GM19193 (cell line): Measurements from ENCODE around the gene TMEM252.

Source experiments
- POLR2A ChIP-seq: IDR thresholded peaks from 4 replicates; pipeline ENCODE4 v1.6.1; 2011; ENCODE audit not compliant: insufficient read depth, insufficient read length; ENCODE audit errors: extremely low read depth

Gene TMEM252

GRCh38 chr9:68495247-68495646, 45.4 kb downstream of the TMEM252 start:
- no peak for TF ChIP-seq POLR2A

DNA sequence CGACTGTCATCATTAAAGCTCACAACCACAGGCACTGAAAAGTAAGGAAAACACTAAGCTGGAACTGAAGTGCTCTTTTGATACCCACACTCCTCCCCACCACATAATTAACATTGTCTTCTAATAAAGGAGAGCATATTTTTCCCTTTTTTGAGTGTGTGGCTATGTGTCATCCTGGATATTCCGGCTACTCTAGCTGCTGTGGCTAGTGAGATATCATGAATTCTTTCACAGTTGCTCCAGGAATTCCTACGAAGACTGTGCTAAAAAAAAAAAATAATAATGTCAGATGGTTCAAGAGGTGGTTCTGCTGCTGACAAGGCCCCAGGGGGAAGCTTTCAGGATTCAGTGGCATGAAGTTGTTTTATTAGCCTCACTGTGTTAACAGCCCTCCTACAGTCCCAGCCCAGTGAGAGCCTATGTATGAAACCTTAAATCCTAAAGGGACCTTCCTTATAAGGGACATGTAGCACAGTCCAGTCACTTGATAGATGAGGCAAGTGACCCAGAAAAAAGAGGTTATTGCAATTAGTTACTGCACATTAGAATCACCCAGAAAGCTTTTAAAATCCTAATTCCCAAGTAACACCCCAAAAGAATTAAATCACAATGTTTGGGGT, 46.6 kb downstream of the TMEM252 start:
- TF ChIP-seq POLR2A: no peak

GRCh38 chr9:68493541-68493940, 47.1 kb downstream of the TMEM252 start:
- TF ChIP-seq POLR2A: no peak

GRCh38 chr9:68492806-68493205, 47.9 kb downstream of the TMEM252 start:
- no peak for TF ChIP-seq POLR2A

GRCh38 chr9:68489646-68490045, 51.0 kb downstream of the TMEM252 start:
- TF ChIP-seq POLR2A: no peak

- TF ChIP-seq POLR2A: no peak
These were observed 52.6 kb downstream of the TMEM252 start for GRCh38 chr9:68488126-68488525.
